Fibroblast of mammary gland (primary cell): Measurements from ENCODE around the gene VPS26B.
A peak's percentile ranks its signal among the peaks of the same experiment; 100 is the strongest.

ENCODE experiments used
- DNase-seq: peaks from one replicate; pipeline ENCODE4 v3.0.0-alpha.2; 2010; ENCODE audit warnings: low read depth
- H3K4me3 ChIP-seq: 2 replicates; pipeline ENCODE4 v1.5.1; 2011; ENCODE audit warnings: low read depth, mild to moderate bottlenecking, low read length, moderate library complexity; ENCODE audit not compliant: control insufficient read depth
- TF ChIP-seq, protein P1 (sequence below): conservative IDR thresholded peaks from 2 replicates; pipeline ENCODE4 v1.5.1; 2011; ENCODE audit warnings: low read depth, low read length, inconsistent platforms; ENCODE audit not compliant: control insufficient read depth, insufficient read depth

Gene VPS26B

DNA sequence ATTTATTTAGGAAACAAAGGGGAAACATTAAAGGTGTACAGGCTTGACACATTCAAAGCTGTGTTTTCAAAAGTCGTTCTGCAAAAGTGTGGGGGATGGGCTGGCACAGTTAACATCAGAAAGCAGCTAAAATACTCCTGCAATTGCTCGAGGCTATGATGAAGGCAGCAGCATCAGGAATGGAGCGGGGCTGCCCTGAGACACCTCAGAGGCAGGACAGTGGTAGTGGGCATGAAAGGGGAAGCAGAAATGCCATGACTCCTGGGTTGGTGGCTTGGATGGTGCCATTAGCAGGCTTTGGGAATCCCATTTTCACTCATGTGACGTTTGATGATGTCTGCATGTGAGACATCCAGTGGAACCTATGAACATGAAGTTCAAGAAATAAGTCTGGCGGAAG is 1.4 kb upstream of the VPS26B start:
- no peak for DNase-seq
- TF ChIP-seq, protein P1, sequence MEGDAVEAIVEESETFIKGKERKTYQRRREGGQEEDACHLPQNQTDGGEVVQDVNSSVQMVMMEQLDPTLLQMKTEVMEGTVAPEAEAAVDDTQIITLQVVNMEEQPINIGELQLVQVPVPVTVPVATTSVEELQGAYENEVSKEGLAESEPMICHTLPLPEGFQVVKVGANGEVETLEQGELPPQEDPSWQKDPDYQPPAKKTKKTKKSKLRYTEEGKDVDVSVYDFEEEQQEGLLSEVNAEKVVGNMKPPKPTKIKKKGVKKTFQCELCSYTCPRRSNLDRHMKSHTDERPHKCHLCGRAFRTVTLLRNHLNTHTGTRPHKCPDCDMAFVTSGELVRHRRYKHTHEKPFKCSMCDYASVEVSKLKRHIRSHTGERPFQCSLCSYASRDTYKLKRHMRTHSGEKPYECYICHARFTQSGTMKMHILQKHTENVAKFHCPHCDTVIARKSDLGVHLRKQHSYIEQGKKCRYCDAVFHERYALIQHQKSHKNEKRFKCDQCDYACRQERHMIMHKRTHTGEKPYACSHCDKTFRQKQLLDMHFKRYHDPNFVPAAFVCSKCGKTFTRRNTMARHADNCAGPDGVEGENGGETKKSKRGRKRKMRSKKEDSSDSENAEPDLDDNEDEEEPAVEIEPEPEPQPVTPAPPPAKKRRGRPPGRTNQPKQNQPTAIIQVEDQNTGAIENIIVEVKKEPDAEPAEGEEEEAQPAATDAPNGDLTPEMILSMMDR, result no peak
- H3K4me3 ChIP-seq, result peak overlapping the region; percentile 71

DNA sequence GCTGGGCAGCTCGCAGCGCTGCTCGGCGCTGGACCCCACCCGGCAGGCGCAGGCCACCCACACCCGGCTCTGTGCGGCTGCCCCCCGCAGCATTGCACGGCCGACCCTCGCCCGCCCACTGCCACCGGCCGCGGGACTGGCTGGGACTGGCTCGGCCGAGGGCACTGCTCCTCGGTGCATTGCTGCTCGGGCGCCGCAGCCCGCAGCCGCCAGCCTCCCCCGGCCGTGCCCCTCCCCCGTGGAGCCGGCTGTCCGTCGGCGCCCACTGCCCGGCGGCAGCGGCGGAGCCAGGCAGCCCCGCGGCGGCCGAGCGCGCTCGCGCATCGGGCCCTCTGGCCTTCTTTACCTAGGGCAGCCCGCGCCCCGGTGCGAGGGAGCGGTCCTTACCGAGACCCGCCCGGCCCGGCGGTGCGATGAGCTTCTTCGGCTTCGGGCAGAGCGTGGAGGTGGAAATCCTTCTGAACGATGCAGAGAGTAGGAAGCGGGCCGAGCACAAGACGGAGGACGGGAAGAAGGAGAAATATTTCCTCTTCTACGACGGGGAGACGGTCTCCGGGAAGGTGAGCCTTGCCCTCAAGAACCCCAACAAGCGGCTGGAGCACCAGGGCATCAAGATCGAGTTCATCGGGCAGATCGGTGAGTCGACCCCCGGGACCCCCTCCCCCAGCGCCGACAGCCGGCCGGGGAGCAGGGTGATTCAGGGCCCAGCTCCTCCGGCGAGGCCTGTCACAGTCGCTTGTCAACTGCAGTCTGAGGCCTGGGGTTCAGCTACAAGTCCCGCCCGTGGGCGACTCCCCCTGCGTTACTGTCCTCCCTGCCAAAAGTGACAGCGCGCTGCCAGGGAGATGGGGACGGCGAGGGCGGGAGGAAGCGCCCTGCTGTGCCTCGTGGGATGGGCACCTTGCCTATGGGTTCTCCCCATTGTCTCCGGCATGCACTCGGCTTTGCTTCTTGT is 516 bp downstream of the VPS26B start:
- TF ChIP-seq, protein P1, result no peak
- DNase-seq, result no peak

DNA sequence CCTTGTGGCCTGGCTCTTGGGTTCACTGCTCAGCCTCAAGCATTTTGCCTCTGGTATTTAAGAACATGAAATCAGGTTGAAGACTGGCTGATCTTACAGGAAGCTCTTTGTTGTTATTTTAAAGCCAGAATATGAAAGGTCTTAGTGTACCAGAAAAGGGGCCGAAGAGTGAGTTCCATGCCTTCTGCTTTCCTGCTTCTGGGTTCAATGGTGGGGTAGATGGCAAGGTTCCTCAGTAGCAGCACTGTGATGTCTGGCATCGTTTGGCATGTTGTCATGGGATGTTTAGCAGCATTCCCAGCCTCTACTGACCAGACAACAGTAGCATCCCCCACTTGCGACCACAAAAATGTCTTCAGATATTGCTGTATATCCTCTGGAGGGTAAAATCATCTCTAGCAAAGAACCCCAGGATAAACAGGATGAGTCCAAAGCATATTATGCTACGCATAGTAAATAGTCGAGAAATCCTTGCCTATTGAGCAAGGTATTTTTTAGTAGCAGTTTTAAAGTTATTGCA is 2.4 kb downstream of the VPS26B start:
- no peak overlapping the region for H3K4me3 ChIP-seq
- TF ChIP-seq, protein P1, result no peak
- DNase-seq, result no peak

More for the DNA sequence above, 516 bp downstream of the VPS26B start:
- peak overlapping the region; percentile 87 for H3K4me3 ChIP-seq

DNA sequence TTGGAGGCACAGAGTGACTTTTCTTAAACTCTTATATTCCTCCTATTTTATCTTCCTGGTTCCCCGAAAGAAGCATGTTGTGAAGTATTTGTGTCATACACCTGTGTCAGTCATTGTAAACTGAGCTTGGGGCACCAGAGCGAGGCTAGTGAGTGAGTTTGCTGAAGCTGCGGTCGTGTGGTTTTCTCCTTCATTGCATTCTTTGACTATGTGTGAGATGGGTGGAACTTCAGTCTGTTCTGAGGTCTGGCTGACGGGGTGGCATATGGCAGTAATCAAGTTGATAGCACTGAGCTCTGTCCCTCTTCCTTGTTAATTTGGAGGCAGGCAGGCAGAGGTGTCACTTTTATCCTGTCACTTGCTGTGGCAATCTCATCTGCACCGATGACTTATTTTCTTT is 4.2 kb downstream of the VPS26B start:
- no peak overlapping the region for H3K4me3 ChIP-seq
- DNase-seq, result no peak
- TF ChIP-seq, protein P1, result no peak

DNA sequence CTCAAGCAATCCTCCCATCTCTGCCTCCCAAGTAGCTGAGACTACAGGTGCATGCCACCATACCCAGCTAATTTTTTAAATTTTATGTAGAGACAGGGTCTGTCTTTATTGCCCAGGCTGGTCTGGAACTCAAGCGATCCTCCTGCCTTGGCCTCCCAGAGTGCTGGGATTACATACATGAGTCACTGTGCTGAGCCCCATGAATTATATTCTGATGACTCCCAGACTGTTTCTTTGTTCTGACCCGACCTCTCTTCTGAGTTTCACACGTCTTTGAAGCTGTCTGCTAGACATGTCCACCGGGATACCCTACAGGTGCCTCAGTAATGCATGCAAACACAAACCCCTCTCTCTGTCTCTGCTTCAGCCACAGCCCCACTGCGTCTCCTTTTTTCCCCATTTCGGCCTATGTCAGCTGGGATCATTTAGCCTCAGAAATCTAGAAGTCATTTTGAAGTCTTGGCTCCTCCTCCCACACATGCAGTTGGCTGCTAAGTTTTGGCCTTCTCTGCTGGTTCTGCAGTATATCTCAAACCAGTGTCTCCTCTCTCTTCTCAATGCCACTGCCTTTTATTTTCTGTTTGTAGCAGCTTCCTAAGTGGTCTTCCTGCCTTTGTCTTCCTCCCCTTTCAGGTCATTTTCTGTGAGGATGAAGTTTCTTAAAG is 4.8 kb downstream of the VPS26B start:
- TF ChIP-seq, protein P1, result no peak
- peak; percentile 49 for DNase-seq
- no peak overlapping the region for H3K4me3 ChIP-seq

DNA sequence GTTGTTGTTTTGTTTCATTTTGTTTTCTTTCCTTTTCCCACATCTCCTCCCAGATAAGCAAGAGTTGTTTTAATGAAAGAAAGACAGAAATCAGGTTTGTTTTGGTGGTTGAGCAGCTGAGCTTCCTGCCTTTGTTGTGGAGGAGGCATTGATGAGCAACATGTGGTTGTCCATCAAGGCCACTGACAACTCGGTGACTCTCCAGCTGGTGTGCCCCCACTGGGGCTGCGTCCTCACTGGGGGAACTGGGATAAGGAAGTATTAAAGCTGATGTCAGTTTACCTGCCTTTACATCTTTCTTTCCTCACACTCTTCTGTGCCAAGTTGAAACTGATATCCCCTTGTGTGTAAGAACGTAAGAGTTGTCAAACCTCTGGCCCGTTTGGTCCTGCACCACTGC is 5.9 kb downstream of the VPS26B start:
- TF ChIP-seq, protein P1, result no peak
- no peak overlapping the region for H3K4me3 ChIP-seq
- no peak for DNase-seq
